Esophagus muscularis mucosa (tissue), 3 donors: ENCODE measurements around the gene MATN1.

Experiments used
- EP300 ChIP-seq: sonication (generic); formaldehyde crosslinking; IDR thresholded peaks from one replicate; pipeline ENCODE4 v1.6.1; 2017; ENCODE audit warnings: antibody characterized with exemption
- TF ChIP-seq, protein P1 (sequence below), 3 experiments: fragments of 200-600 bp in 2 of 3; fragments of 450-650 bp in 1 of 3; sonication (generic) in 2 of 3; IDR thresholded peaks; one replicate each; pipeline ENCODE4 v1.5.1; 2017 to 2019; ENCODE audit warnings: antibody characterized with exemption in 3 of 3, mild to moderate bottlenecking in 2 of 3, moderate library complexity in 1 of 3

- TF ChIP-seq, protein P1, sequence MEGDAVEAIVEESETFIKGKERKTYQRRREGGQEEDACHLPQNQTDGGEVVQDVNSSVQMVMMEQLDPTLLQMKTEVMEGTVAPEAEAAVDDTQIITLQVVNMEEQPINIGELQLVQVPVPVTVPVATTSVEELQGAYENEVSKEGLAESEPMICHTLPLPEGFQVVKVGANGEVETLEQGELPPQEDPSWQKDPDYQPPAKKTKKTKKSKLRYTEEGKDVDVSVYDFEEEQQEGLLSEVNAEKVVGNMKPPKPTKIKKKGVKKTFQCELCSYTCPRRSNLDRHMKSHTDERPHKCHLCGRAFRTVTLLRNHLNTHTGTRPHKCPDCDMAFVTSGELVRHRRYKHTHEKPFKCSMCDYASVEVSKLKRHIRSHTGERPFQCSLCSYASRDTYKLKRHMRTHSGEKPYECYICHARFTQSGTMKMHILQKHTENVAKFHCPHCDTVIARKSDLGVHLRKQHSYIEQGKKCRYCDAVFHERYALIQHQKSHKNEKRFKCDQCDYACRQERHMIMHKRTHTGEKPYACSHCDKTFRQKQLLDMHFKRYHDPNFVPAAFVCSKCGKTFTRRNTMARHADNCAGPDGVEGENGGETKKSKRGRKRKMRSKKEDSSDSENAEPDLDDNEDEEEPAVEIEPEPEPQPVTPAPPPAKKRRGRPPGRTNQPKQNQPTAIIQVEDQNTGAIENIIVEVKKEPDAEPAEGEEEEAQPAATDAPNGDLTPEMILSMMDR (IDR thresholded peaks at IDR 0.05) = no peak
- TF ChIP-seq EP300 = no peak
These were observed 24.9 kb downstream of the MATN1 start for GRCh38 chr1:30698401-30698981.
